Measurements from ENCODE around the gene EID1.
A peak's percentile ranks its signal among the peaks of the same experiment; 100 is the strongest.
"Not testable (repeated sequence)": the region's sequence is repeated elsewhere in the genome, so short reads cannot be mapped to it uniquely, and the experiment has no call there.

EID1 gene

DNA sequence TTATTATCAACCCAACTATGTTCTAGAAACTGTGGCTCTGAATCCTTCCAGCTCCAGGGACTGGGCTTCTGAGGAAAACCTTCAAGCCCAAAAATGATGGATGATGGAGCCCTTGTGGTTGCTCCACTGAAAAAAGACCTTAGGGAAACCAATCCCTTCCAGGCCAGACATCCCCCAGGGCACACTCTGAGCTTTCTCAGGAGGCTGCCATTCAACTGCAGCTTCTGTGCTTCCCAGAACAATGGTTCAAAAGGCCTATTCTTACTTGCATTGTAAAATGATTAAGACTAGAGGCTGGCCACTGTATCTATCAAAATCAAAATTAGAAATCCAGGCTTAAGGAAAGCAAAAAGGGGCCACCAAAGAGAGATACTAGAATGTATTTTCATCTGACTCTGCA lies 27.3 kb downstream of the EID1 start:
- FAIRE-seq (no peak), DNase-seq (ENCODE audit: insufficient read length, low spot score) (no peak)

DNA sequence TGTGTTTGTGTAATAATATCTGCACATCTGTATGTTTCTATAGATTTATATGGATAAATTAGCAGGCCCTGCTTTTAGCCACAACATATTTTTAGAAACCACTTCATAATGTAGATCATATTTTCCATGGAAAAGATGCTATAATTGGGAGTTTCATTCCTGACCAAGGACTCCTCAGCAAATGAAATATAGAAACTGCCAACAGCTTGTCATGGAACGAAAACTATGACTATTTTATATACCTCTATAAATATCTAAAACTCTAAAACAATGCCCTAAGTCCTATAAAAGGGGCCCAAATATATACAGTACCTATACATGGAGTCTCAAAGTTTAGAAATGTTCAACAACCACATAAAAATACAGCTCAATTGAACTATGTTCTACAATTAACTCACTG lies 27.9 kb downstream of the EID1 start:
- FAIRE-seq (no peak), DNase-seq (ENCODE audit: insufficient read length, low spot score) (no peak)

DNA sequence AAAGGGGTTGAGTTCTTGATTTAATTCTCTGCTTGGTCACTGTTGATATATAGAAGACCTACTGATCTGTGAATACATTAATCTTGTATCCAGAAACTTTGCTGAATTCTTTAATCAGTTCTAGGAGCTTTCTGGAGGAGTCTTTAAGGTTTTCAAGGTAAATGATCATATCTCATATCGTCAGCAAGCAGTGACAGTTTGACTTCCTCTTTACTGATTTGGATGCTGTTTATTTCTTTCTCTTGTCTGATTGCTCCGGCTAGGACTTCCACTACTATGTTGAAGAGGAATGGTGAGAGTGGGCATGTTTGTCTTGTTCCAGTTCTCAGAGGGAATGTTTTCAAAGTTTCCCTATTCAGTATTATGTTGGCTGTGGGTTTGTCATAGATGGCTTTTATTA lies 31.4 kb downstream of the EID1 start:
- not testable (repeated sequence) for DNase-seq (ENCODE audit: insufficient read length, low spot score); FAIRE-seq

DNA sequence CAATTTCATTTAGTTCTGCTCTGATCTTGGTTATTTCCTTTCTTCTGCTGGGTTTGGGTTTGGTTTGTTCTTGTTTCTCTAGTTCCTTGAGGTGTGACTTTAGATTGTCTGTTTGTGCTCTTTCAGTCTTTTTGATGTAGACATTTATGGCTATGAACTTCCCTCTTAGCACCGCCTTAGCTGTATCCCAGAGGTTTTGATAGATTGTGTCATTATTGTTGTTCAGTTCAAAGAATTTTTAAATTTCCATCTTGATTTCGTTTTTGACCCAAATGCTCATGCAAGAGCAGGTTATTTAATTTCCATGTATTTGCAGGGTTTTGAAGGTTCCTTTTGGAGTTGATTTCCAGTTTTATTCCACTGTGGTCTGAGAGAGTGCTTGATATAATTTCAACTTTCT lies 32.6 kb downstream of the EID1 start:
- not testable (repeated sequence) for DNase-seq (ENCODE audit: insufficient read length, low spot score); FAIRE-seq

DNA sequence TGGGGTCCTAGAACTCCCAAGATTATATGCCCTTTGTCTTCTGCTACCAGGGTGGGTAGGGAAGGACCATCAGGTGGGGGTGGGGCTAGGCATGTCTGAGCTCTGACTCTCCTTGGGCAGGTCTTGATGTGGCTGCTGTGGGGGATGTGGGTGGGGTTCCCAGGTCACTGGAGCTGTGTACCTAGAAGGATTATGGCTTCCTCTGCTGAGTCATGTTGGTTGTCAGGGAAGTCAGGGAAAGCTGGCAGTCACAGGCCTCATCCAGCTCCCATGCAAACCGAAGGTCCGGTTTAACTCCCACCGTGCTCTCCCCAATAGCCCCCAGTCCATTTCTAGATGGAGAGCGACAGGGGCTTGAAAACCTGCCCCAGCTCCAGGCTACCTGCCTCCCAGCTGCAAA lies 35.2 kb downstream of the EID1 start:
- DNase-seq (ENCODE audit: insufficient read length, low spot score) = no peak
- FAIRE-seq = no peak

DNA sequence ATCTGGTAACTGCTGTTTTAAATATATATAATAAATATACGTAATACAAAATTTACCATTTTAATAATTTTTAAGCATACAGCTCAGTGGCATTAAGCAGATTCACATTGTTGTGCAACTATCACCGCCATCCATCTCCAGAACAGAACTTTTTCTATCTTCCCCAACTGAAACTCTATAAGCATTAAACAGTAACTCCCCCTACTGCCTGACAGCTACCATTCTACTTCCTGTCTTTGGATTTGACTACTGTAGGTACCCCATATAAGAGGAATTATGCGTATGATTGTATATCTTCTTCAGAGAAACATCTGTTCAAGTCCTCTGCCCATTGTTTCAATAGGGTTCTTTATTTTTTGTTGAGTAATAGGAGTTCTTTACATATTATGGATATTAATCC lies 36.8 kb downstream of the EID1 start:
- FAIRE-seq (no peak), DNase-seq (ENCODE audit: insufficient read length, low spot score) (no peak)

DNA sequence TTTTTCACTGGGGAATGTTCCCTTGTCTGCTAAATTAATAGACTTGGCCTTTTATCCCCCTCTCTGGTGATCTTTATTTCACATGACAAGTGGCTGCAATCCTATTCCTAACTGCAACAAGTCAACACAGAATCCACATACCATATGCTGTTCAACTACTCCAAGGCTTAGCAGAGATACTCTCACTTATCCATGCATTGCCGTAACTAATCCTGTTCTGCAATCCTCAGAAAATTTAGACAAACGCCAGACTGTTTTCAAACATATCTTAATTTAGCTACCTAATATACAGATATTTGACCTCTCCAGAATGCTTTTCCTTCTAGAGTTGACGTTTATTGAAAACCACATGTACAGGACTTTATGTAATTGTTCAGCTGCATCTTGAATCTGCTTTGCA lies 37.9 kb downstream of the EID1 start:
- no peak for FAIRE-seq
- DNase-seq (ENCODE audit: insufficient read length, low spot score) = no peak

DNA sequence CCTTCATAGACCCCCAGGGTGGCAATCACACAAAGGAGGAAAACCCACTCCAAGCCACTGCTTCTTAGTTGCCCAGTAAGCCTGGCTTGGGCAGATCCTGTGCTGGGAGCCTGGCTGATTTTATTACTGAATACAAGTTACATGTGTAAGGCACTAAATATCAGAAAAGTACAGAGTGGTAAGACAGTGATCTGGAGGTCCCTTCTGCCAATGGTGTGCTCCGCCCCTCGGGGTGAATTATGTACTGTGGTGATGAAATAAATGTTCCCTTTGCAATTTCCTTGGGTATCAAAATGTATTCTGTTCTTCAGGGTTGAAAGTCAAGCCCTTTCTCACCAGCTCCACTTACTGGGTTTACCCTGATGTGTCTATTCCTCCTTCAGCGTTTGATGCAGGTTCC lies 38.8 kb downstream of the EID1 start:
- FAIRE-seq = no peak

DNA sequence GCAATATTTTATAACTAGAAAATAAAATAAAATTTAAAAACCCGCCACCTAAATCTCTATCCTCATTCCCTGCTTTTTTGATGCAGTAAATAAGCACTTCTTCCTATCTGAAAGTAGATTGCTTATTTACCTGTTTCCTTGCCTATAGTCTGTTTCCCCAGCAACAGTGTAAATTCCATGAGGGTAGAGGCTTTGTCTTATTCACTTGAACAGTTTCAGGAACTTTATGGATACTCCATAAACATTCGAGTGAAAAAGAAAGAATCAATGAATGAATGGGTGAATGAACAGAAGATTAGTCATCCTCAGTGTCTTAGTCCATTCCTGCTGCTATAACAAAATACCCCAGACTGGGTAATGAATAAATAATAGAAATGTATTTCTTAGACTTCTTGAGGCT lies 44.1 kb downstream of the EID1 start:
- FAIRE-seq (no peak), DNase-seq (ENCODE audit: insufficient read length, low spot score) (no peak)

More for the DNA sequence above, 38.8 kb downstream of the EID1 start:
- no peak for DNase-seq (ENCODE audit: insufficient read length, low spot score)

DNA sequence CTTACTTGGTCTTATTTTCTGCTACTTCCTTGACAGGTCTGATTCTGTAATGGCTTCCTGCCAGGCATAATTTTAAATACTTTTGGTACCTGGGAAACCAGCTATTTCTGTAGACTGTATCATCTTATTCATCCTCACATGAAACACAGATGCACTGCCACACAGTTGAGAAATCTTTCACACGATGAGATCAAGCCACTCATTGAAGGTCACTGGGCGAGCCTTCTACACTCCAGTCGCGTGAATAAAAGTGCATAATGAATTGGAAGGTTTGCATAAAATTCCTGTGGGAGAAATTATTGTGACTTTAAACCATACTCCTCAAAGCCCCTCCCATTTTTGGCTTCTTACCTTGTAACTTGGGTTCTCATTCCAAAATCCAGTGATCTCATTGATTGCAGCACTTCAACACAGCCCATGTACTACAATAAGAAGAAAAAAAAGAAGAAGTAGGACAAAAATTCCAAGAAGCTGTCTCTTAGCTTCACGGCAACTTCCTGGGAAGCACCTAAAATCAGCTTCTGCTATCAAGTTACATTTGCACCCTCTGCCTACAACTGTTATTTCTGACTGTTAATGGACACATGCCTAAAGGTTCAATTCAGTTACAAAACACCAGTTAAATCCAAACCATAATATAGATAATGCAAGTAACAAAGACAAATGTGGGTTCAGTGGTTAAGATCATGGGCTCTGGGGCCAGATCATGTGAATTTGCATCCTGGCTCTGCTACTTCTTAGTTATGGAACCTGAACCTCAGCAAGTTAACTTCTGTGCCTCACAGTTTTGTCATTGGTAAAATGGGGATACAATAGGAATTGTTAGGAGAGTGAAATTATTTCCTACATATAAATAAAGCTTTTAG lies 46.8 kb downstream of the EID1 start:
- FAIRE-seq = no peak

DNA sequence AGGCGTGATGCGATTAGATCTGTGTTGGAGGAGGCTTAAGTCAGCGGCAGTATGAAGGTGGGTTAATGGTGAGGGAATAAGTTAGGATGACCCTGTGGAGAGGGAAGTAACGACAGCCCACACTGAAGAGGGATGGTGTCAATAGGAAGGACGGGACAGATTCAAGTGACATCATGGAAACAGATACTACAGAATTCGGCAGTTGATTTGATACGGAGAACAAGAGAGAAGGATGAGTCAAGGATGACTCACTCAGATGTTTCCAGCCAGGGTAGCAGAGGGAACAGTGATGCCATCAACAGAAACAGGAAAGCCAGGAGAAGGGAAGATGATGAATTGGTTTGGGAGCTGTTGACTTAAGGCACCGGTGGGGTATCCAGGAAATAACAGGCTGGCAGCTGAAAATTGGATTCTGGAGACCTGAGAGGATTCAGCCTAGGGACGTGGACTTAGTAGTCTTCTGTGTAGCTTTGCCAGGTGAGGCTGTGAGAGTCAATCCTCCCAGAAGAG lies 47.8 kb downstream of the EID1 start:
- DNase-seq (ENCODE audit: insufficient read length, low spot score) (peak; percentile 77), FAIRE-seq (peak; percentile 91)

More for the DNA sequence above, 46.8 kb downstream of the EID1 start:
- no peak for DNase-seq (ENCODE audit: insufficient read length, low spot score)

DNA sequence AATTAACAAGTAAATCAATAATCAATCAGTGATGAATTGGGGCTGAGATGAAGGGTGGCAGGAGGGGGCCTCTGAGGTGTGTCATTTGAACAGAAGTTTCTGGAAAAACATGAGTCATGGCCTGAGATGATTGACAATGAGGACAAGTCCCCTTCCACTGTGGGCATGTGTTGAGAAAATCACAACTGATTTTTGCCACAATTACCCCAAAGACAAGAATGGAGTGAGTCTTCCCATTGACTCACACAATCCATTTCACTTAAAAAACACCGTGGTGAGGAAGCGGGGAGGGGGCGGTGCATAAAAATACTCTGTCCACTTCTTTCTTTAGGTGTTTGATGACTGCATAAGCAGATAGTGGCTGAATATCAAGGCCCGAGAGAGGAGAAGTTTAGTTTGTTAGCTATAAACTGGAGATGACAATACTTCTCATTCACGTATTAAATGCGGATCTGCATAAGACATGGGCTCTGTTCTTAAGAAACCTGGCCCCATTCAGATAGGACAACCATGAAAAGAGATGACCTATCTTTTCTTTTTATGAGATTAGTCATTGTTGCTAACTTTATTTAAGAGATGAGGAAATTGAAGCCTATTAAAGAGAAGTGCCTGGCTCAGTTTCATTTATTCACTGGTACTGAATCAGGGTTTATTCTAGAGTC lies 51.1 kb downstream of the EID1 start:
- no peak for FAIRE-seq

DNA sequence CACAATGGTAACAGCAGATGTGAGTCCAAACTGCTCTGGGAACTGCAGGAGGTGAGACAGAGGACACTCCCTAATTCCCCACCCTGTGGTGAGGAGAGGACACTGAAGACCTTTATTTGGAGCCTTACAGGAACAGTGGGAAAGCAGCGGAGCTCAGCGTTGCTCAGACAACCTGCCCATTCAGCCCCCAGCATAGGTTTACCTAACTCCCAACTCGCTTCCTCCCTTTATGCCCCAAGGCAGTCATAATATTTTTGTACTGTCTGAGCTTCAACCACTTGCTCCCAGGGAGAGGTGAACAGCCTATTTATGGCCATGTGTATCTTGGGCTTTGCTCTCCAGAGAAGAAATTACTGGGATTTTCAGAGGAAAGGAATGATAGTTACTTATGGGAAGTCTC lies 51.7 kb downstream of the EID1 start:
- no peak for DNase-seq (ENCODE audit: insufficient read length, low spot score)
- no peak for FAIRE-seq

More for the DNA sequence above, 51.1 kb downstream of the EID1 start:
- no peak for DNase-seq (ENCODE audit: insufficient read length, low spot score)
